ENCODE data around the gene SGMS1.

- no peak for TF ChIP-seq CTCF (IDR thresholded peaks at IDR 0.05)
- TF ChIP-seq POLR2A (IDR thresholded peaks at IDR 0.05), result no peak
- no peak for TF ChIP-seq POLR2AphosphoS5 (IDR thresholded peaks at IDR 0.05)
These were observed 169.8 kb downstream of the SGMS1 start for GRCh38 chr10:50453940-50454339.

All from breast epithelium (tissue), 3 donors.